ENCODE measurements around the gene CHST6.
A peak's percentile ranks its signal among the peaks of the same experiment; 100 is the strongest.
"Not testable (repeated sequence)": the region's sequence is repeated elsewhere in the genome, so short reads cannot be mapped to it uniquely, and the experiment has no call there.

The CHST6 gene

DNA sequence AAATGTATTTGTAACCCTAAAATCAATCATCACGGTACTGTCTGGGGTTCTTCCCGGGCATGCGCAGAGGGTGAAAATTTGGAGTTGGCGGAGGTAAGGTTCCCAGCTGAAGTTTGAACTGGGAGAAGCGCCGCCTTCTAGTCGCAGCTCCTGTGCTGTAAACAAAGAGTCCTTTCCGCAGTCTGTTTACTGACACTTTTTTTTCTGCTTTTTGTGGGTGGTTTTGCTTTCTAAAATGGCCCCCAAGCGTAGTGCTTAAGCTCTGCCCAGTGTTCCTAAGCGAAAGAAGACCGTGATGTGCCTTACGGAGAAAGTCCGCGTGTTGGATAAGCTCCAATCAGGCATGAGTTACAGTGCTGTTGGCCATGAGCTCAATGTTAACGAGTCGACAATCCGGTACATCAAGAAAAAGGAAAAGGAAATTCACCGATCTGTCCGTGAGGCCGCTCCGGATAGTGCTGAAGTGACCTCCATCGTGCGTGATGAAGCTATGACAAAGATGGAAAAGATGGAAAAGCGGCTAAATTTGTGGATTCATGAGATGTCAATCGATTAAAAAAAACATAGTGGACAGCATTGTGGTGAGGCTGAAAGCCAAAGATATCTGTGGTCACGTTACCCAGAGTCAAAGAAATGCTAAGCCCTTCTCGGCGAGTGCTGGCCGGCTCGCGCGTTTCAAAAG, 61.4 kb downstream of the CHST6 start:
- DNase-seq (ENCODE audit: low spot score) = peak; percentile 77

DNA sequence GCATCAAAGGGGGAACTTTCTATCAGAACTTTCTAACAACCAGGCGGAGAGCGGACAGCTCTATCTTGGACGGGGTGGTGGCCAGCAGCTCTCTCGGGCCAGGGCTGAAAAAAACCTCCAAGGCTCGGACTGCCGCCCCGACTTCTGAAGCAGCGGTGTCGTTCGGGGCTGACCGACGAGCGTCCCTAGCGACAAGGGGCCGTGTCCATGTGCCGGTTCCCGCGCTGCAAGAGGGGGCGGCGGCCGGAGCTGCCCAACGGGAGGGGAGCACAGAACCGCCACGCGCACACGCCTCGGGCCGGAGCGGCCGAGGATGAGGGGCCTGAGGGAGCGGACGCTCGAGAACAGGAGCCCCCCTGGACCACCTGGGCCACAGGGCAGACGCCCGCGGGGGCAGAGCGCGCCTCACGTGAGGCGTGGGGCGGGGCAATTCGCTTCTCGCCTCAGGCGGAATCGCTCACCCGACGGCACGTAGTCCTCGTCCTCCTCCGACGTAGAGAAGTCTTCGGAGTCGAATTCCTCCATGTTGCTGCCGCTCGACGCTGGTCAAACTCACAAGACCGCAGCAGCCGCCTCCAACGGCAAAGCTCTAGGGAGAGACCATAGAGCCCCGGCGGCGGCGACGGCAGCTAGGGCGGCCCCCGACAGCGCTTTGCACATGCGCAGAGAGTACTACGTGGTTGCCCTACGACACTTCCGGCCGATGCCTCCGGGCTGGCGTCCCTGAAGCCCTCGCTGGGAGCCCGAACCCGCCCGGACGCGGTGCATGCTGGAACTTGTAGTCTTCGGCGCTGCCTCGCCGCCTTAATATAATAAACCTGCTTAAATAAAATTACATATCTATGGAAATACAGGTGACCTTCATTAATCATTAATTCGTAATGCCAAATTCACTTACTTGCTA, 62.2 kb downstream of the CHST6 start, which contains the start of gene CFDP1:
CFDP1 (minus strand) TSS at position 676 of the 904 bp plus-strand sequence; CDS start at position 525, 151 bp downstream.
- DNase-seq (ENCODE audit: low spot score) = peak; percentile 100

DNA sequence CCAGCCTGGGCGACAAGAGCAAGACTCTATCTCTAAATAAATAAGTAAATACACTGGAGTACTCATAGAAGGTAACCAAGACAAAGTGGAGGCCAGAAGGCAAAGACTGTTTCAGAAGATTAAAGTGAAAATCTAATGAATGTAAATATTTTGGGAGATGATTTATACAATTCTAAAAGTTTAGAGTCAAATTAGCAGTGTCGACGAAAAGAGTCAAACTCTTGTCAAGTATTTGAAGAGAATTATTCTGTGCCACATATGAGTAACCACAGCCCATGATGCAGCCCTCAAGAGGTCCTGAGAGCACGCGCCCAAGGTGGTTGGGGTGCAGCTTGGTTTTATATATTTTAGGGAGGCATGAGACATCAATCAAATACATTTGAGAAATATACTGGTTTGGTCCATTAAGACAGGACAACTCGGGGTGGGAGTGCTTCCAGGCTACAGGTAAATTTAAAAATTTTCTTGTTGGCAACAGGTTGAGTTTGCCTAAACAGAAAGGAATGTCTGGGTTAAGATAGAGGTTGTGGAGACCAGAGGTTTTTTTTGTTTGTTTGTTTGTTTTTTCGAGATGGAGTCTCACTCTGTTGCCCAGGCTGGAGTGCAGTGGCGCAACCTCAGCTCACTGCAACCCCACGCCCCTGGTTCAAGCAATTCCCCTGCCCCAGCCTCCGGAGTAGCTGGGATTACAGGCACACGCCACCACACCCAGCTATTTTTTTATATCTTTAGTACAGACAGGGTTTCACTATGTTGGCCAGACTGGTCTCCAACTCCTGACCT, 65.4 kb downstream of the CHST6 start:
- DNase-seq (ENCODE audit: low spot score) = no peak

DNA sequence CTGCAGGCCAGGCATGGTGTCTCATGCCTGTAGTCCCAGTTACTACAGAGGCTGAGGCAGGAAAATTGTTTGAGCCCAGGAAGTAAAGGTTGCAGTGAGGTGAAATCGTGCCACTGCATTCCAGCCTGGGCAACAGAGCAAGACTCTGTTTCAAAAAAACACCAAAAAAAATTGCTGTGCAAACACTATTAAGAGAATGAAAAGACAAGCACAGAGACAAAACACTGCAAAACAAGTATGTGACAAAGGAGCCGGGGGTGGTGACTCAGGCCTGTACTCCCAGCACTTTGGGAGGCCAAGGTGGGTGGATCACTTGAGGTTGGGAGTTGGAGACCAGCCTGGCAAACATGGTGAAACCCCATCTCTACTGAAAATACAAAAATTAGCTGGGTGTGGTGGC, 68.7 kb downstream of the CHST6 start:
- not testable (repeated sequence) for DNase-seq (ENCODE audit: low spot score)

DNA sequence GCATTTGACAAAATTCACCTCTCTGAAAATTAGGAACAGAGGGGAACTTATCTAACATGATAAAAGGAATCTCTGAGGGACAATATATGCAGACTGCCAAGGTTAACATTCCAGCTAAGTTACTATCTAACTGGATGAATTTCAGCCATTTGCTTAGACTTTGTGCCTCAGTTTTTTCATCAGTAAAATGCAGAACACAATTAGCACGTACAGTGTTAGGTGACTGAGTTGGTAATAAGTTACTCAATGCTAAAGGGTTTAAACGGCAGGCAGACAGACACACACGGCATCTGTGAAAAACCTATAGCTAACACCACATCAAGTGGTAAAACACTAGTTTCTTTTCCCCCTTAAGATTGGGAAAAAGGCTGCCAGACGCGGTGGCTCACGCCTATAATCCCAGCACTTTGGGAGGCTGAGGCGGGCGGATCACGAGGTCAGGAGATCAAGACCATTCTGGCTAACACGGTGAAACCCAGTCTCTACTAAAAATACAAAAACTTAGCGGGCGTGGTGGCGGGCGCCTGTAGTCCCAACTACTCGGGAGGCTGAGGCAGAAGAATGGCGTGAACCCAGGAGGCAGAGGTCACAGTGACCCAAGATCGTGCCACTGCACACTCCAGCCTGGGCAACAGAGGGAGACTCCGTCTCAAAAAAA, 71.0 kb downstream of the CHST6 start:
- DNase-seq (ENCODE audit: low spot score) = not testable (repeated sequence)

DNA sequence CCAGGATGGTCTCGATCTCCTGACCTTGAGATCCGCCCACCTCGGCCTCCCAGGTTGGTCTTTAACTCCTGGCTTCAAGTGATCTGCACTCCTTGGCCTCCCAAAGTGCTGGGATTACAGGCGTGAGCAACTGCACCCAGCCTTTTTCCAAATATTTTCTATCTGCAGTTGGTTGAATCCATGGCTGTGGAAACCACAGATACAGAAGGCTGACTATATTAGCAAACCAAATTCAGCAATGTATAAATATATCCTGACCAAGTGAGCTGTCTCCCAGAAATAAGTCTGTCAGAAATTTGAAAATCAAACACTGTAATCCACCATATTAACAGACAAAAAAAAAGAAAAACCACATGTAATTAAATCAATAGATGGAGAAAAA, 71.5 kb downstream of the CHST6 start:
- no peak for DNase-seq (ENCODE audit: low spot score)
